Ecto neural progenitor cell (in vitro differentiated cells): ENCODE results near the gene GALNS.
"Not testable (repeated sequence)": the region's sequence is repeated elsewhere in the genome, so short reads cannot be mapped to it uniquely, and the experiment has no call there.

Source experiments
- DNase-seq: peaks from one replicate; pipeline ENCODE4 v3.0.0-alpha.2; 2018; ENCODE audit warnings: low spot score

GALNS gene

DNA sequence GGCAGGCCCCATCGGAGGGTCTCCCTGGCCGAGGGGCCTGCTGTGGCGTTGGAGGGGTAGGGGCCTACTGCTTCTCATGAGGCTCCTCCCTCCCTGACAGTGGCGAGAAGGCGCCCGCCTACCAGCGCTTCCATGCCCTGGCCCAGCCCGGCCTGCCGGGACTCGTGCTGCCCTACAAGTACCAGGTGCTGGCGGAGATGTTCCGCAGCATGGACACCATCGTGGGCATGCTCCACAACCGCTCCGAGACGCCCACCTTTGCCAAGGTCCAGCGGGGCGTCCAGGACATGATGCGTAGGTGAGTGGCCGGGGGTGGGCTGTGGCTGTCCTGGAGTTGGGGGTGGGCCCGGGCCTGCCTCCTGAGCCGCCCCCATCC is 51.4 kb downstream of the GALNS start:
- no peak for DNase-seq

DNA sequence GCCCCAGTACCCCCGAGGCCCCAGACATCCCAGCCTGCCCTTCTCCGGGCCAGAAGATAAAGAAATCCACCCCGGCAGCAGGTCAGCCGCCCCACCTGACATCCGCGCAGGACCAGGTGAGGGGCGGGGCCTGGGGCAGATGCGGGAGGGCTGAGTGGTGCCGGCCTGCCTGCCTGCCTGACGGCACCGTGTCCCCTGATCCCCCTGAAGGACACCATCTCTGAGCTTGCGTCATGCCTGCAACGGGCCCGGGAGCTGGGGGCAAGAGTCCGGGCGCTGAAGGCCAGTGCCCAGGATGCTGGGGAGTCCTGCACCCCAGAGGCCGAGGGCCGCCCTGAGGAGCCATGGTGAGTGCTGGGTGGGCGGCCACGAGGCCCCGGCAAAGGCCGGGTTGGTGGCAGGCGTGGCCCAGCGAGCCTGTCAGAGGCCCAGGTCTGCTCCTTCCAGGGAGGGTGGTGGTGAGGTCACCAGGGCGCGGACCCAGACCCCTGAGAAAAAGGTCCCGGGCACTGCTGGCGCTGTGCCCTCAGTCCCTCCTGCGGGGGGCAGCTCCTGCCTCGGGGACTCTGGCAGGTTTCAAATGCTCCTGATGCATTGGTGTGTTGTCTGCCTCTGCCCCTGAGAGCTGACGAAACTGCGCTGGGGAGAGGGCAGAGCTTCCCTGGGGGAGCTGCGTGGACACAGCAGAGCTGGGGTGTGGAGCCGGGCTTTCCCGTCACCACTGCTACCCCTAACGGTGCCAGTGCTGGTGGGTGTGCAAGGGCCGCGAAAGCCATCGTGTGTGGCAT is 52.0 kb downstream of the GALNS start:
- DNase-seq: no peak

DNA sequence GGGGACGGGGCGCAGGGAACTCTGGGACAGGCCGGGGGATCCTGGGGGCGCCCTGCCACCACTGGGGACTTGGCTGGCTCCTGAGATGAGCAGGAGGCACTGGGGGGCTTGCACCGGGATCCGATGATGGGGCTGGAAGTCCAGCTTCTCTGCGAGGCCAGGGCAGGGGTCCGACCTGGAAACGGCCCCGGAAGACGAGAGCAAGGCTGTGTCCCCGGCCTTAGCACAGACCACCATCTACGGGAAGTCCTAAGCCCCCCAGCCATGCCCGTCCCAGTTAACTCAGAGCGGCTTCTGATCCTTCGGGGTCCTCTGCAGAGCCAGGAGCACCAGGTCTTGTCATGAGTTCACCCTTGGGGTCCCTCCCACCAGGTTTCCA is 52.6 kb downstream of the GALNS start:
- no peak for DNase-seq

DNA sequence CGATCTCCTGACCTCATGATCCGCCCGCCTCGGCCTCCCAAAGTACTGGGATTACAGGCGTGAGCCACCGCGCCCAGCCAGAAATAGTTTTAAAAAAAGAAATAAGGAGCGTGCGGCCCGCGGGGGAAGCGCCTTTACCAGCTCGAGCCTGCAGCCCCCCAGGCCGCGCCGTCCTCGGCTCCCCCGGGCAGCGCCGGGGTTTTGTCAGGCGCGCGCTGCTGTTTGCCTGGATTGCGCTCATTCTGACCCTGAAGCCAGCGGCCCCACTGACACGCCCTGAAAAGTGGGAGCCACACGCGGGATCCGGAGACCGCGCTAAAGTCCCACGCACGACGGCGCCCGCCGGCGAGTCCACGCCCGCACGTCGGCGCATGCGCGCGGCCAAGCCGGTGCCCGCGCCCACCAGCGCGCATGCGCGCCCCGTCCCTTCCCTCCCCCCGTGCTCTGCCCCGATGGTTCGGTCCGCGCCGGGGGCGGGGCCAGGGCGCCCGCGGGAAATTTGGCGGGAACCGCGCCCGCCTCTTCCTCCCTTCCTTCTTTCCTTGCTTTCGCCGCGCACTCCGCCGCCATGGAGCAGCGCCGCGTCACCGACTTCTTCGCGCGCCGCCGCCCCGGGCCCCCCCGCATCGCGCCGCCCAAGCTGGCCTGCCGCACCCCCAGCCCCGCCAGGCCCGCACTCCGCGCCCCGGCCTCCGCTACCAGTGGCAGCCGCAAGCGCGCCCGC is 53.3 kb downstream of the GALNS start, which contains the start of gene CDT1:
Gene CDT1 (plus strand): TSS at position 526 of the 724 bp plus-strand sequence. CDS start 43 bp downstream, at position 569.
- DNase-seq: peak; percentile 94

DNA sequence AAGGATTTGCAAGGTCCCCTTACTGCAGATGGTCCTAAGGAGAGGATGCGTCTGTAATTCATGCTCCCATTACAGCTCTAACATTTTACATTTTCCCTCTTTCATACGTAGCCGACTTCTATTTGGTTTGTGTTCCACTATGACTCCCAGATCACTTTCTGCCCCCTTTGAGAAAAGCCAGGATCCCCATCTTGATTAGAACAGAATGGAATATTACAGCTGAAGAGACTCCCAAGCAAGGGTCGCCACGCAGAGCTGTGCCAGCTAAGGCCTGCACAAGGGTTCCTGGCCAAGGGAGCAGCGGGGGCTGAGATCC is 56.5 kb downstream of the GALNS start:
- DNase-seq: no peak

DNA sequence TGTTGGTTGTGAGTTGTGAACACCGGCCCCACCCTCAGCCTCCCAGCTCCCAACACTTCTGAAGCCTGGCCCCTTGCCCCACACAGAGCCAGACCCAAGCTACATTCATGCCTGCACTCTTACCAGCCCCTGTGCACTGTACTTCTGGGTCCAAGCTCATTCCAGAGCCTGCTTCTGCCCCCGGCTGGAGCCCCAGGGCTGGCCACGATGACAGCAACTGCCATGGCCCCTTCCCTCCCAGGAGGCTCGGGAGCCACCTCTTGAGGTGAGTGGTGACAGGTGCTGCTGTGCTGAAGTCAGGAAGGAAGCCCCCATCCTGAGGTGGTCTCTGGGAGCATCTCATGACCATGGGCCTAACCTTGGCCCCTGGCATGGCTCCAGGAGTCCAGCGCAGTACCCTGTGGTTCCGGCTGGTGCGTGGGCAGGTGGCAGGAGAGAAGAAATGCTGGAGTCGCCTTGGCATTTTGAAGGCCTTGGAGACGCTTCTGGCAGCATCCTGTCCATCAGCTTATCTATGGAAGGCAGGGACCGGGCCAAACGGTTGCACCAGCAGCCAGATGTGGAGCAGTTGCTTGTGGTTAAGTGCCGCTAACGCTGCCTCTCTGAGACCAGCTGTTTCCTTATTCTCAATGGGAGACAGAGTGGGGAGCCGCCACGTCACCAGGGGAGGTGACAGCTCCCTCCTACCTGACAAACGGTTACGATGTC is 57.0 kb downstream of the GALNS start:
- DNase-seq: no peak

DNA sequence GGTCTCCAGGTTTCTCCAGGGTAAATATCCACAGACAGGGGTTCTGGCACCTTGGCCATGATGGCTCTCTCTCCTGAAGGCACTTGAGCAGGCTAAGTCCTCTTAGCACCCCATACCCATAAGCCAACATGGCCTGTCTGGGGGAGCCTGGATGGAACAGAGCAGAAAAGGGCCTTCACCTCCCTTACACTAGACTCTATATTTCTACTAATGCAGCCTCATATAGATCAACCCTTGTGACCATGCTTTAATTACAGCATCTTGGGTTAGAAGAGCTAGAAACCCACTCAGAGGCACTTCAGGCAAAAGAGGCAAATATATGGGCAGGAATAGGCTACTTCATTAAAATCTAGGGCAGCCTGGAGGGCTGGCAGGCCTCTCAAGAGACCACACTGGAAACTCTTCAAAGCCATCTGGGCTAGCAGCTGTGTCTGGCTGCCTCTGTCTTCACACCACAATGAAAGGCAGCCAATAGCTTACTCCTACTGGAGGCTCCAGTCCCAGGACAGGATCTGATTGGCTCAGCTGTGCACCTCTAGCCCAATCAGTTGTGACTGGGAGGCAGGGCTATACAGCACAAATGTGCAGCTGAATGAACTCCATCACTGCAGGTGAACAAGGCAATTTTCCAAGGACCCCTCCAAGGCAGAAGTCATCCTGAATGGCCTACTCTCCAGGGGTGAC is 57.8 kb downstream of the GALNS start:
- DNase-seq: no peak

DNA sequence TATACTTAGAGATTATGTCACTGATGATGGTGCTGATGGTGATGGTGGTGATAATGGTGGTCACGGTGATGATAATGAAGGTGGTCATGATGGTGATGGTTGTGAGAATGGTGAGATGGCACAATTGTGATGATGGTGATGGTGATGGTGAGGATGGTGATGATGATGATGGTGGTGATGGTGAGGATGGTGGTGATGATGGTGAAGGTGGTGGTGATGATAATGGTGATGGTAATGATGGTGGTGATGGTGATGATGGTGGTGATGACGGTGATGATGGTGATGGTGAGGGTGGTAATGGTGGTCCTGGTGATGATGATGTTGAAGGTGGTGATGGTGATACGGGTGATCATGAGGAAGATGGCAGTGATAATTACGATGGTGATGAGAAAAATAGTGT is 58.7 kb downstream of the GALNS start:
- no peak for DNase-seq

DNA sequence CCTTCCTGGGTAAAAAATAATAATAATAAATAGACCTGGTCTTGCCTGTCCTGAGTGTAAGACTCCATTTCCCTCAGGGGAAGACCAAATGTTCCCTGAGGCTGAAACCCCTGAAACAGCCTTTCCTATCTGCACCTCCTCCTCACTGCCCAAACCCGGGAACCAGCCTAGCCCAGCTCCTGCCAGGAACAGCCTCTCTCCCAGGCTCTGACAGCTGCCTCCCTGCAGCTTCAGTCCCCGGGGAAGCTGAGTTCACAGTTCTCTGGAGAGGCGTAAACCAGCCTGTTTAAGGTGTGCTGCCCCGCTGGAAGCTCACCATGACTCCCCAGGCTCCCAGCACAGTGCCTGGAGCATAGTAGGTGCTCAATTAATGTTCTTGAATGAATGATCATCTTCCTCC is 60.5 kb downstream of the GALNS start:
- DNase-seq: no peak

DNA sequence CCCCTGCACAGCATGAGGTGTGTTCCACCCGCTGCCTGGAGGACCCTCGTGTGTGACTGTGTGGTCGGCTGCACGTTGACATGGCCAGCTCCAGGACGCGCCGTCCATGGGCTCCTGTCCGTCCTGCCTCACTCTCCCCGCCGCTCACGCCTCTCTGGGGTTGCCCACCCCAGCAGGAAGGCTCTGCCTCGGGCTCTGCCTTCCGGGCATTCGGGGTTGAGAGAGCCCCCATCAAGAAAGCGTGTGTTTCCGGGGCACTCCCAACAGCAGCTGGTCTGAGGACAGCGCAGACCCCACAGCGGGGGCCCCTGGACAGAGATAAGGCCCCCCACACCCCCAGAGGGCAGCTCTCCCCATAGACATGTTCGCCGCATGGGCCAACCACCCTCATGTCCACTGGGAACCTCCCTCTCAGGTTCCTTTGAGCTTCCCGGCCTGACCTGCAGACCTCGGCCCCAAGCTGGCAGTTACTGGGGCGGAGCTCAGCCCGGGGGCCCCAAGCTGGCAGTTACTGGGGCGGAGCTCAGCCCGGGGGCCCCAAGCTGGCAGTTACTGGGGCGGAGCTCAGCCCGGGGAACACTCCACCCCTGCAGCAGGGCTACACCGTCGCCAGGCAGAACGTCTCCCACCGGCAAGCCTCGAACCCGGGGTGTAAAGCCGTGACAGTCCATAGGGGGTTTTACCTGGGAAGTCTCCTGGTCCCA is 63.3 kb downstream of the GALNS start:
- DNase-seq: no peak

DNA sequence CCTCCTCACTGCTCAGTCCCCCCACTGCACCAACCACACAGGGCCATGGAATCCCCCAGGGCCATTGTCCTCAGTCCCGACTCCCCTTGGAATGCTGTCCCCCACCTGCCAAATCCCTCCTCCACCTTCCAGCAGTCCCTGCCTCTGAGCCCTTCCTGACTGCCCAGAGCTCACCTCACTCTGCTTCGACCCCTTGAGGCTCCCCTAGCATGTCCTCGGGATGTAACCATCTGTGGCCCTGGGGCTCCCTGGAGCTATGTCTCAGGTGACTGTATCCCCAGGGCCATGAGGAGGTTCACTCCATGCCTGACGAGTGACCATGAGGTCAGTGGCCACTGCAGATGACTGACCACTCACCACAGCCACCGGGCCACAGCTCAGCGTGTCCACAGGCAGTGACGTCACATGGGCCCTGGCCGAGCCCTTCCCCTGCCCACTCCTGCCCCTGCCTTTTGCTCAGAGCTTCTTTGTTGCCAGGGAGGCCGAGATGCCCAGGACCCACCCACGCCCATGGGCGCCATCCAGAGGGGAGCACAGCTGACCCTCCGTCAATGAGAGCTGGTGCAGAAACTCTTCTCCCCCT is 64.0 kb downstream of the GALNS start:
- no peak for DNase-seq

DNA sequence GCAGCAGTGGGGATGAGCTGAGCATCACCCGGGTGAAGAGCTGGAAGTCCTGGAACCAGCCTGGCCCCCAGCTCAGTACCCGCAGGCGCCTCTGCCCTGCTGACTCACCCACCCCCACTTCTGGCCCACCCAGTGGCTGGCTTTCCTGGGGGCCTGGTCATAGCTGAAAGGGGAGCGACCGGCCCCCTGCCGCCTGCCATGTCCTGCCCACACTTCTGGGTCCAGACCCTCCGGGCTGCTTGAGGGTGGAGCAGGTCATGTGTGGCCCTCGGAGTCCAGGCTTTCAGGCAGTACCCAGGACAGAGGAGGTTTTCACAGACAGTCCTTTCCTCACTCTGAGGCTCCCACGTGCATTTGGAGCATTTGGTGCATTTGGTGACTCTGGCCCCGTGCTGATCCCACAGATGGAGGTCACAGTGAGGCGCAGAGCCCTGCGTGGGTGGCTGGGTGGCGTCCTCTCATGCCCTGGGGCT is 64.6 kb downstream of the GALNS start:
- no peak for DNase-seq

DNA sequence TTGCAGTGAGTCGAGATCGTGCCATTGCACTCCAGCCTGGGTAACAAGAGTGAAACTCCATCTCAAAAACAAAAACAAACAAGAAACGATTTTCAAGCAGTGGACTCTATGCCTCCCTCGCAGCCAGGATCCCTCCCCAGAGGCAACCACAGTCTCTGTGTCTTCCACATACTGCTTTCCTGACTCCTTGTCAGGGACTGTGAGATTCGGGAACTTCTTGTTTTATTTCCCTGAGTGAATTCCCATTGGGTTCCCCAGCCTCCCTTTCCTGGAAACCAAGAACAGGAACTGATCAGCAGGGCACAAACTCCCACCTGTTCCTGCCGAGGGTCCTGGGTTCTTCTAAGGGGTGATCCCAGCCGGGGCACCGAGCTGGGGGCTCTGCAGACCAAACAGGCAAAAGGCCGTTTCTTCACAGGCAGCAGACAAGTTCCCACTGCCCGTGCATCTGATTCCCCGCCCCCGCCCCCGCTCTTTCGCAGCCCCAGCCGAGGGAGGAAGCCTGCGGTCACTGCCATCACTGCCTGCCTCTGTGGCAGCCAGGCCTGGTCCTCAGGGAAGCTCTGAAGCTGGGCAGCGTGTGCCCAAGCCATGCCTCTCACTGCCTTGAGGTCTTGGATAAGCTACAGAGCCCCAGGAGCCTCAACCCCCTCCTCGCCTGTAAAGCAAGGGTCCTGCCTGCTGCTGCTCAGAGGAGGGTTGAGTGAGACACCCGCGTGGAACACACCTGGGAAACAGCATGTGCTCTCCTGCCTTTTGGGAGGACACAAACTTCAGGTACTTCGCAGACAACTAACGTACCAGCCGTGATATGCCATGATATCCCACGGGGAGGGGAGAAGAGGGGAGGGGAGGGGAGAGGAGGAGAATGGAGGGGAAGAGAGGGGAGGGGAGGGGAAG is 66.2 kb downstream of the GALNS start:
- no peak for DNase-seq

DNA sequence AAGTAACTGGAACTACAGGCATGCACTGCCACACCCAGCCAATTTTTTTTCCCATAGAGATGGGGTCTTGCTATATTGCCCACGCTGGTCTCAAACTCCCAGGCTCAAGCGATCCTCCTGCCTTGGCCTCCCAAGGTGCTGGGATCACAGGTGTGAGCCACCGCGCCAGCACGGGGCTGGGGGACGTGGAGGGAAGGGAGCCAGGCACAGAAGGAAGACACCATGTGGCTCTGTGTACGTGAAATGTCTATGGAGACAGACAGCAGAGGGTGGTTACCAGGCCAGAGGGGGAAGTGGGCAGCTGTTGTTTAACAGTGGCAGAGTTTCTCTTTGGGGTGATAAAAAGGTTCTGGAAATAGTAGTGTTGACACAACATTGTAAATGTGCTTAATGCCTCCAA is 67.2 kb downstream of the GALNS start:
- no peak for DNase-seq

DNA sequence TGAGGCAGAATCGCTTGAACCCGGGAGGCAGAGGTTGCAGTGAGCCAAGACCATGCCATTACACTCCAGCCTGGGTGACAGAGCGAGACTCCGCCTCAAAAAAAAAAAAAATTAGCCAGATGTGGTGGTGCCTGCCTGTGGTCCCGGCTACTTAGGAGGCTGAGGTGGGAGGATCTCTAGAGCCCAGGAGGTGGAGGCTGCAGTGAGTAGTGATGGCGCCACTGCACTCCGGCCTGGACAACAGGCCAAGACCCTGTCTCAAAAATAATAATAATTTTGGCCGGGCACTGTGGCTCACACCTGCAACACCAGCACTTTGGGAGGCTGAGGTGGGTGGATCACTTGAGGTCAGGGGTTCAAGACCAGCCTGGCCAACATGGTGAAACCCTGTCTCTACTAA is 68.0 kb downstream of the GALNS start:
- not testable (repeated sequence) for DNase-seq

DNA sequence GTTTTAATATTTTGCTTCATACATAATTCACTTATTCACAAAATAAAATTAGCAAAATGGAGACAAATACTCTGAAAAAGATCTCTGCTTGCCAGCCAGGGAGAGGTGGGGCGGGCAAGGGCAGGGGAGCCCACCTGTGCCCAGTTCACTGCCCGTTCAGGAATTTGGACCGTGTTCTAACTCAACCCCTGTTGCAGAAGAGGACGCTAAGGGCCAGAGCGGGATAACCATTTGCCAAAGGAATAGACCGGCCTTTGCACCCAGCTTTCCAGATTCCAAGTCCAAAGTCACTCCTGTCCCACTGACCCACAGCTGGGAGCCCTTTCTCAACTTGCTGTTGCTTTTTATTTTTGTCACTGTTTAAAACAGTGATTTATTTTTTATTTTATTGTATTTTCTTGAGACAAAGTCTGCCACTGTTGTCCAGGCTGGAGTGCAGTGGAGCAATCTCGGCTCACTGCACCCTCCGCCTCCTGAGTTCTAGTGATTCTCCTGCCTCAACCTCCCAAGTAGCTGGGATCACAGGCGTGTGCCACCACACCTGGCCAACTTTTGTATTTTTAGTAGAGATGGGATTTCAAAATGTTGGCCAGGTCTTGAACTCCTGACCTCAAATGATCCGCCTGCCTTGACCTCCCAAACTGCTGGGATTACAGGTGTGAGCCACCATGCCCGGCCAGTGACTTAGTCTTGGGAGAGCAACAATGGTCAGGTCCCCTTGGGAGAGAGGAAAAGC is 69.0 kb downstream of the GALNS start:
- DNase-seq: no peak

DNA sequence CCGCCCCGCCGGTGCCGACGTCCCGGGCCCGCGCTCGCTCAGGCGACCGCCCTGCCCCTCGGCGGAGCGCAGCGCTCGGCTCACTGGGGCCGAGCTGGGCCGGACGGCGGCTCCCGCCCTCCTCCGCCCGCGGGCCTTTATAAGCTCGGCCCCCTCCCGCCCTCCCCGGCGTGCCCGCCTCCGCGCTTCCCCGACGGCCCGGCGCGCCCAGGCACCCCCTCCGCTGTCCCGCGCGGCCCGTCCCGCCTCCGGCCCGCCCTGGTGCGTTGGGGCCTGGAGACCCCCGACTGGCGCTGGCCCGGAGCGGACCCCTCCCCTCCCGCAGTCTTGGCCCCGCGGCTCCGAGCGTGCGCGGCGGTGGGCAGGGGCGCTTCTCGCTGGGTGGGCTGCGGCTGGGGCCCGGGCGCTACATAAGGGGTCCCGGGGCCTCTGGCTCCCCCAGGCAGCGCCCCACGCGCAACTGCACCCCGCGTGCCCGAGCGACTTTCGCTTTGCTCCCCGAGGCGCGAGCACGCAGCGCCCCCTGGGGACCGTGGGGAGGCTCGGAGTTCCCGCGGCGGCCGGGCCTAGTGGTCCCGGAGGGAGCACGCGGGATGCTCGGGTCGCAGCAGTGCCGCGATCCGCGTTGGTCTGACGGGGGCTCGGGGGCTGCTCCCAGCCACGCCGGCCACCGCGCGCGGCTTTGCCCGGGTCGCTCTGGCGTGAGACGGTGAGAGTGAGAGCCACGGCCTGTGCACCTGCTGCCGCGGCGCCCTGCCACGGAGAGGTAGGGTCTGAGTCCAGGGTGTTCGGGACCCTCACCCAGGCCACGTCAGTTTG is 71.4 kb downstream of the GALNS start, which contains the start of gene PIEZO1:
Gene PIEZO1 (minus strand): TSS at position 115 of the 819 bp plus-strand sequence. CDS start 256 bp downstream, outside the sequence.
- peak; percentile 76 for DNase-seq

DNA sequence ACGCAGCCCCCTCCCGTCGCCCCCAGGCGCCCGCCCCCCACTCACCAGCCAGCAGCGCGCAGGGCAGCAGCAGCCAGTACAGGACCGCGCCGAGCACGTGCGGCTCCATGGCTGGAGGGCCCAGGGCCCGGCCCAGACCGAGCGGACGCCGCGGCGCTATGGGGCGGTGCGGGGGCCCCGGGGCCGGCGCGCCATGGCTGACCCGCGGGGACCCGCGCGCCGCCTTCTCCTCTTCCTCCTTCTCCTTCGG is 72.0 kb downstream of the GALNS start:
- no peak for DNase-seq
